Activated CD8-positive, alpha-beta memory T cell treated with anti-CD3 and anti-CD28 coated beads, Interleukin-2, amount 50 U/mL, for 1 hour (primary cell): ENCODE measurements around the gene POMT2.

Experiments used
- DNase-seq: peaks from one replicate; pipeline ENCODE4 v3.0.0-alpha.2; 2020; ENCODE audit errors: extremely low read depth

POMT2 gene

DNA sequence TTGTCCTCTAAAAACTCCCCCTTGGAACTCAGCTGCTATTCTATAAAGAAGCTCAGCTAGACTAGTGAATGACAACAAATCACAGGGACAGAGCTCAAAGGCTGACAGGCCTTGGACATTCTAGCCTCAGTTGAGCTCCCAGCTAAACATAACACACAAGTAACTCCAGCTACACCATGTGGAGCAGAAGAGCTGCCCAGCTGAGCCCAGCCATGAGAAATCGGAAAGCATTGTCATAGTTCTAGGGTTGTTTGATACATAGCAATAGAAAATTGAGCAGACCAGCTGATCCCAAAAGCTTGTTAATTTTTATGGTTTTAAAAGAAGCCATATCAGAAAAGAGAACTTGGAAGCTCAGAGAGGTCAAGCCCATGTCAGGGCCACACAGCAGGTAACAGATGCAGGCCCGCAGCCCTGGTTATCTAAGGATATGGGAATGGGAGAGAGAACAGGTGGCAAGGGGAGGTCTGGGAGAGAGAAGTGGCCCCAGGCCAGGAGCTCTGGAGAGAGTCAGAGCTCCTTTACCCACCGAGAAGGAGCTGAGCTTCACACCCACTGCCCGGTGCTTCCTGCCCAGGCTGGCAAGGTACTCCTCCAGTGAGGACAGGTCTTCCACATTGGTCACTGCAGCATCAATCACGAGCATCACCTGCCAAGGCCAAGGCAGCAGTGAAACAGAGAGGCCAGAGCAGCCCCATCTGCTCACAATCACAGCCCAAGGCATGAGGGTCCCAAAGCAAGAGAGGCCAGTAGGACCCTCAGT lies 52.6 kb downstream of the POMT2 start:
- DNase-seq = no peak

- no peak for DNase-seq
Measured at GRCh38 chr14:77266336-77266735, 54.3 kb downstream of the POMT2 start.

GRCh38 chr14:77265561-77266335 lies 54.9 kb downstream of the POMT2 start:
- no peak for DNase-seq

DNA sequence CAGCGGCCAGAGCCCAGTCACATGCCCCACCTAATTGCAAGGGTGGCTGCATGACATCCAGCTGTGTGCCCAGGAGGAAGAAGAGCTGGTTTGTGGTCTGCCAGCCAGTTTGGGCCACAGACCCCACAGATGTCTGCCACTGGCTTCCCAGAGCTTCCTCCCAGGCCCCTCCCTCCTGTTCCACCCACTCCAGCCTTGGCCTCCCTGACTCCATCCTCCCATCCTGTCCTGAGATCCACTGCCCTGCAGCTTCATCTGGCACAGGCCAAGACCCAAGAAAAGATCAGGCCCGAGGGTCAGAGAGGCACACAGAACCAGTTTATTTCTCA lies 55.5 kb downstream of the POMT2 start:
- DNase-seq = no peak

- no peak for DNase-seq
Measured at GRCh38 chr14:77264466-77265186, 56.1 kb downstream of the POMT2 start.

- no peak for DNase-seq
Measured at GRCh38 chr14:77260631-77261030, 60.1 kb downstream of the POMT2 start.

- no peak for DNase-seq
Measured at GRCh38 chr14:77260199-77260598, 60.5 kb downstream of the POMT2 start.

DNA sequence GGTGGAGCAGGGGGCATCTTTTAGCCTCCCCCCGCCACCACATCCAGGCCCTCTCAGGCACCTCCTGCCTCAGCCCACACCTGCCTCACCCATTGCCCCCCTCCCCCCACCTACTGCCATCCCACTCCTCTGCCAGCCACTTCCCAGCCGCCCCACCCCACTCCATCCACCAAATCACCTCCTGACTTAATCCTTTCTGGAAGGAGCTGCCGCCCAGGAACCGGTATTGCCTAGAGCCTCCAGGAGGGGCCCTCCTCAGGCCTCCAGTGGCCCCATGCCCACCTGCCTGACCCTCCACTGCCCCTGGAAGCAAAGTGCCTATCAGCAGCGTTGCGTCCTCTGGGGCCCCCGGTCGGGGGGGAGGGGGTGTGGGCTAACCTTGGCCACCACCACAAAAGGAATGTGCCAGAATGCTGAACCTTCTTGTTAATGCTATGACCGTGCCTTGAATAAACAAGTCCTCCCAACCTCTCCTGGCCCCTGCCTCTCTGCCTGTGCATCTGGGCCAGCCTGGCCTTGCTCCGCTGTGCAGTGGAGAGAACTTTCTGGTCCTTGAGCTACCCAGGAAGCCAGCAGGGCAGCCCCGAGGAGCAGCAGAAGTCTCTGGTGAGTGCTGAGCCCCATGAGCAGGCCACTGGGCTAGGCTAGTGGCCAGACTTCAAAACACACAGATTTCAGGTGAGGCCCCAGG lies 61.5 kb downstream of the POMT2 start:
- DNase-seq = no peak

- DNase-seq = no peak
Measured at GRCh38 chr14:77258566-77258965, 62.1 kb downstream of the POMT2 start.

DNA sequence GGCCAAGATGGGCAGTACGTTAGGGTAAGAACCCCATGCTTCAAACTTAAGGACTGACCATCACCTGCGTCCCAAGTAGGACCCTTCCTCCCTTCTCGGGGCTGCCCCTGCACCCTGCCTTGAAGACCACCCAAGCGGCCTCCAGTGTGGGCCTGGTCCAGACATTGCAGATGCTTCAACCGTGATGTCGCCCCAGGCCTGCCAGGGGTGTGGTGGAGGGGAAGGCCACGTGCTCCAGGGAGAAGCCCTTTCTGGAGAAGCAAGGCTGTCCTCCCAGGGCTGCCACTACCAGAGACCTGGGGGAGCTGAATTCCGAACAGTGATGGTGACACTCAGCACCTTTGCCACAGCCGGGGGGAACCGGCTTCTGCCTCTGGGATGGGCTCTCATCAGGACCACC lies 63.0 kb downstream of the POMT2 start:
- no peak for DNase-seq

- no peak for DNase-seq
Measured at GRCh38 chr14:77256694-77257093, 64.0 kb downstream of the POMT2 start.

- no peak for DNase-seq
Measured at GRCh38 chr14:77253333-77254190, 67.1 kb downstream of the POMT2 start.

DNA sequence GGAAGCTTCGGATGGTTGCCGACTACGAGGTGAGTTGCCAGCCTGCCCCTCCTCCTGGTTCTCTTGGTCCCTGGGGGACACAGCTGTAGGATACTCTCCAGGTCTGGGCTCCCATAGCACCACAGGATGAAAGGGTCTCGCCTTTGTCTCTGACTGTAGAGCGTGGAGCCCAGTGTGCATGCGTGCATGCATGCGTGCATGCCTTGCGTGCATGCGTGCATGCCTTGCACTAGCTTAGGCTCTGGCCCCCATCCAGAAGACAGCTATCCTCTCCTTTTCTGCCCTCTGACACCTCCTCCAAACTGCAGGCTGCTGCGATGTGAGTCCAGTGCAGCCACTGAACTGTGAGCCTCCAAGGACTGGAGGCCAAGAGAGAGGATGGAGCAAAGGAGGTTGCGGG lies 68.8 kb downstream of the POMT2 start:
- DNase-seq = no peak

GRCh38 chr14:77250927-77251326 lies 69.8 kb downstream of the POMT2 start:
- DNase-seq = no peak

GRCh38 chr14:77249286-77249685 lies 71.4 kb downstream of the POMT2 start:
- DNase-seq = no peak

- no peak for DNase-seq
Measured at GRCh38 chr14:77248666-77249065, 72.0 kb downstream of the POMT2 start.

DNA sequence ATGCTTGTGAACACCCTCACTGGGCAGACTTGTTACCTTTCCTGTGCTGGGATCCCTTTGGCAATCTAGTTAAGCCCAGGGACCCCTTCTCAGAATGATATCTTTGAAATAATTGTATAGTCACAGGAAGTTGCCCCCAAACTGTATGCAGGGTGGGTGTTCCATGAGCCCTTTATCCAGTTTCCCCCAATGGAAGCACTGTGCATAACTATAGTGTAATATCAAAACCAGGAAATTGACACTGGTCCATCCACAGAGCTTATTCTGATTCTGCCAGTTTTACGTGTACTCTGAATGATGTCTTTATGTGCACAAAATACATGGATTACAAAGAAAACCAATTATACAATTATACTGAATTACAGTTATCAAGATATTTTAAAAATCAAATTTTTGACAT lies 73.9 kb downstream of the POMT2 start:
- no peak for DNase-seq

DNA sequence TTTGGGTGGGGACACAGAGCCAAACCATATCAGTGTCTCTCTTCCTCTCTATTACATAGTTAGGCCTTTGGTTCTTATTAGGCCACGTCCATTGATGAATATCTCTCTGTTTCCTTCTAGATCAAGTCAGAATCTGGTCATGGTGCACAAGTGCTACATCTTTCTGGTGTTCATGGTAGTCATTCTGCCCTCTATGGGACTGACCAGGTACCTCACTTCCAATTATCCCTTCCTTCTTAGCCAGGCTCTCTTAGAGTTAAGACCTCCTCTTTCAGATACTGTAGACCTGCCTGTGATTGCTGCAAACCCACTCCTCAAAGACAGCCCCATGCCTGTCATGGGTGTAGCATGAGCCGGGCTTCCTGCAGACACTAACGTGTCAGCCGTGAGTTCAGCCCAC lies 74.9 kb downstream of the POMT2 start:
- DNase-seq = no peak

- DNase-seq = no peak
Measured at GRCh38 chr14:77243853-77244252, 76.8 kb downstream of the POMT2 start.

DNA sequence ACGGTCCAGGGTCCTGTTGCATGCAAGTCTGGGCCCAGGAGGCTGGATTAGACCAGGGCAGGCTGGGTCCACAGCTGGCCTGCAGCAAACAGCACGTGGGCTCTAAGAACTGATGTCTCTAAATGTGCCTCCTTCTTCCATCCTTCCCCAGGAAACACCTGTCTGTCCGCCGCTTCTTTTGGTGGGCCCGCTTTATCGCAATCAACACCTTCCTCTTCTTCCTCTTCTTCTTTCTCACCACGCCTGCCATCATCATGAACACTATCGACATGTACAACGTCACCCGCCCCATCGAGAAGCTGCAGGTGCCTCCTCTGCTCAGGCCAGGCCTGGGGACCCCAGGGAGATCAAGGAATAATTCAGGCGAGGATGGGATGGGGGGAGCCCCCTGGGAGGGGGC lies 77.9 kb downstream of the POMT2 start:
- no peak for DNase-seq

DNA sequence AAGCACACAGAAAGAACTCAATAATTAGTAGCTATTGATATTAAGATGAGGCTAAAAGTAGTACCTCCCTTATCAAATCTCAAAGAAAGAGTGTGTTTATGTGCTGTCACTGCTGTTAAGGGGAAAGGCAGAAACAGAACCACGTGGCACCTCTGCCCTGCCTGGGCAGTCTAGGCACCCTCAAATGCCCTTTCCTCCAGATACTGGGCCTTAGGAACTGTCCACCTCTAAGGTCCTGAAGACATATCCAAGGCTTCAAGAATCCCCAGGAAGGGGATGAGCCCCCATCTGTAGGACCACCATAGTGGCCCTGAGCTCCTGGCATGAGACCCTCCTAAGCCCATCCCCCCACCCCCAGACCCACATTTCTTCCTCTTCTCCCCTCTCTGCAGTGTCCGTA lies 78.7 kb downstream of the POMT2 start:
- DNase-seq = no peak
